Bronchial epithelial cell (primary cell): ENCODE measurements around the gene SLCO2B1. TPM values are rescaled to one million over a fixed set of nuclear protein-coding genes. Genes with fewer than 3 reads are reported as not detected.
A peak's percentile ranks its signal among the peaks of the same experiment; 100 is the strongest.

Experiments used
- DNase-seq: peaks from one replicate; pipeline ENCODE4 v3.0.0-alpha.2; 2010; ENCODE audit warnings: low read depth
- FAIRE-seq: peaks from 2 replicates; lab custom pipeline; 2011; peaks lifted over from hg19 to GRCh38; lab: Jason Lieb, UNC
- H3K27me3 ChIP-seq: 2 replicates; pipeline ENCODE4 v1.5.1; 2011; ENCODE audit warnings: low read length; ENCODE audit not compliant: control insufficient read depth, insufficient read depth
- H3K36me3 ChIP-seq: 2 replicates; pipeline ENCODE4 v1.5.1; 2011; ENCODE audit warnings: low read length; ENCODE audit not compliant: control insufficient read depth, insufficient read depth
- H3K4me3 ChIP-seq: 2 replicates; pipeline ENCODE4 v1.5.1; 2011; ENCODE audit warnings: mild to moderate bottlenecking, low read depth, low read length, control low read depth
- CTCF ChIP-seq: IDR thresholded peaks from 2 replicates; pipeline ENCODE4 v1.5.1; 2011; ENCODE audit warnings: mild to moderate bottlenecking, moderate library complexity, low read length, control low read depth, inconsistent platforms; ENCODE audit not compliant: insufficient read depth, severe bottlenecking
- total RNA-seq: library from RNA; depleted of rRNA; stranded (reverse); fragments of >200 nt; gene quantifications from 2 replicates; pipeline ENCODE4 v1.2.1, GENCODE V29; 2014

SLCO2B1 gene
- total RNA-seq, 1 donor from 2014 or later: not detected

GRCh38 chr11:75166791-75167190, 15.9 kb downstream of the SLCO2B1 start:
- H3K4me3 ChIP-seq: no peak overlapping the region
- peaks cover 2% of the 10 kb centered on the region for H3K27me3 ChIP-seq
- no peak for FAIRE-seq
- TF ChIP-seq CTCF: no peak
- no peaks in the 10 kb centered on the region for H3K36me3 ChIP-seq
- no peak for DNase-seq

GRCh38 chr11:75167617-75168016, 16.7 kb downstream of the SLCO2B1 start:
- no peak for TF ChIP-seq CTCF
- FAIRE-seq: no peak
- DNase-seq: no peak
- no peaks in the 10 kb centered on the region for H3K36me3 ChIP-seq
- H3K4me3 ChIP-seq: no peak overlapping the region
- H3K27me3 ChIP-seq: peaks cover 2% of the 10 kb centered on the region

- DNase-seq (no peak), FAIRE-seq (peak; percentile 70)
- H3K4me3 ChIP-seq: no peak overlapping the region
- H3K36me3 ChIP-seq: no peaks in the 10 kb centered on the region
- TF ChIP-seq CTCF: no peak
- H3K27me3 ChIP-seq: no peaks in the 10 kb centered on the region
Observed at GRCh38 chr11:75169101-75169885, 18.4 kb downstream of the SLCO2B1 start.

- DNase-seq (no peak), FAIRE-seq (no peak)
- Histone ChIP-seq H3K27me3 (no peaks in the 10 kb centered on the region), H3K4me3 (no peak overlapping the region), H3K36me3 (no peaks in the 10 kb centered on the region)
- no peak for TF ChIP-seq CTCF
Observed at GRCh38 chr11:75170516-75171201, 19.8 kb downstream of the SLCO2B1 start.

GRCh38 chr11:75173336-75173735, 22.4 kb downstream of the SLCO2B1 start:
- Histone ChIP-seq H3K27me3 (no peaks in the 10 kb centered on the region), H3K4me3 (no peak overlapping the region), H3K36me3 (no peaks in the 10 kb centered on the region)
- DNase-seq: no peak
- no peak for FAIRE-seq
- no peak for TF ChIP-seq CTCF
